SK-N-SH treated with all-trans-retinoic acid at 6 μM for 48 hours (cell line): ENCODE measurements around the gene ADGRV1.

Source experiments
- POU6F1 ChIP-seq: fragments of 250-450 bp; sonication (Bioruptor Pico); IDR thresholded peaks from 2 replicates; pipeline ENCODE4 v1.8.0; 2021; ENCODE audit warnings: low read depth, mild to moderate bottlenecking, moderate library complexity, borderline replicate concordance
- PPARA ChIP-seq: fragments of 250-450 bp; sonication (Bioruptor Pico); IDR thresholded peaks from 2 replicates; pipeline ENCODE4 v1.5.0; 2020; ENCODE audit warnings: mild to moderate bottlenecking, borderline replicate concordance
- TCF4 ChIP-seq: fragments of 250-450 bp; sonication (Bioruptor Pico); IDR thresholded peaks from 2 replicates; pipeline ENCODE4 v1.8.0; 2021; ENCODE audit warnings: mild to moderate bottlenecking, moderate library complexity, borderline replicate concordance
- ZFP3 ChIP-seq: fragments of 250-450 bp; sonication (Bioruptor Pico); IDR thresholded peaks from 2 replicates; pipeline ENCODE4 v1.5.0; 2020; ENCODE audit warnings: mild to moderate bottlenecking, moderate library complexity
- ZNF70 ChIP-seq: fragments of 450-650 bp; formaldehyde crosslinking; IDR thresholded peaks from 2 replicates; pipeline ENCODE4 v1.5.0; 2020; ENCODE audit warnings: mild to moderate bottlenecking, moderate library complexity

DNA sequence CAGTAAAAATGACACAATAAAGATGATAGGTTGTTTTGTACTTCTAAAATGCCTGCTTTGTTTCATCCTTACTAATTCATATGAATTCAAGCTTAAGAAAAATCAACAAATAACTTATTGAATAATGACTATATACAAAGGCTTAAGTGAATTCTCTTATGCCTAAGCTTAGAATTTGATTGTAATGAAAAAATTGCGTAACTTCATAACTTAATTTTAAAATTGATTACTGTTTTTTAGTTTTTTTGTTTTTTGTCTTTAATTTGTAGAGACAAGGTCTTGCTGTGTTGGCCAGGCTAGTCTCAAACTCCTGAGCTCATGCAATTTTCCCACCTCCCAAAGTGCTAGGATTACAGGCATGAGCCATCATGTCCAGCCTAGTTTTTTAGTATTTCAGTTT is 432.6 kb downstream of the ADGRV1 start:
- no peak for TF ChIP-seq POU6F1
- TF ChIP-seq ZFP3: no peak
- no peak for TF ChIP-seq PPARA (CRISPR knock-in tag)
- no peak for TF ChIP-seq ZNF70 (CRISPR knock-in tag)
- no peak for TF ChIP-seq TCF4 (CRISPR knock-in tag)
